Nephron (organoid): ENCODE measurements around the gene MET.

Experiments used
- H3K27ac Mint-ChIP-seq, 3 experiments: 2 replicates each; pipeline ENCODE4 v1.8.0; 2020; ENCODE audit warnings: mixed read lengths in 3 of 3, mild to moderate bottlenecking in 2 of 3, moderate library complexity in 1 of 3
- H3K27me3 Mint-ChIP-seq: 2 replicates; pipeline ENCODE4 v1.8.0; 2021; ENCODE audit warnings: low read depth, mild to moderate bottlenecking, moderate library complexity, mixed read lengths
- H3K36me3 Mint-ChIP-seq: 2 replicates; pipeline ENCODE4 v1.8.0; 2020; ENCODE audit warnings: low read depth, mixed read lengths
- H3K4me1 Mint-ChIP-seq: 2 replicates; pipeline ENCODE4 v1.8.0; 2020; ENCODE audit warnings: mixed read lengths
- H3K4me3 Mint-ChIP-seq, 3 experiments: 2 replicates each; pipeline ENCODE4 v1.8.0; 2020; ENCODE audit warnings: mild to moderate bottlenecking in 3 of 3, mixed read lengths in 3 of 3, moderate library complexity in 2 of 3
- H3K9me3 Mint-ChIP-seq: 2 replicates; pipeline ENCODE4 v1.8.0; 2020; ENCODE audit warnings: mixed read lengths
- TF ChIP-seq, protein P1 (sequence below), 3 experiments: fragments of 200-600 bp; sonication (generic); IDR thresholded peaks; one replicate each; pipeline ENCODE4 v1.5.0; 2021; ENCODE audit warnings: antibody characterized with exemption in 3 of 3; ENCODE audit not compliant: unreplicated experiment in 3 of 3

MET gene

GRCh38 chr7:116704650-116705228 lies 32.7 kb downstream of the MET start:
- TF ChIP-seq, protein P1, sequence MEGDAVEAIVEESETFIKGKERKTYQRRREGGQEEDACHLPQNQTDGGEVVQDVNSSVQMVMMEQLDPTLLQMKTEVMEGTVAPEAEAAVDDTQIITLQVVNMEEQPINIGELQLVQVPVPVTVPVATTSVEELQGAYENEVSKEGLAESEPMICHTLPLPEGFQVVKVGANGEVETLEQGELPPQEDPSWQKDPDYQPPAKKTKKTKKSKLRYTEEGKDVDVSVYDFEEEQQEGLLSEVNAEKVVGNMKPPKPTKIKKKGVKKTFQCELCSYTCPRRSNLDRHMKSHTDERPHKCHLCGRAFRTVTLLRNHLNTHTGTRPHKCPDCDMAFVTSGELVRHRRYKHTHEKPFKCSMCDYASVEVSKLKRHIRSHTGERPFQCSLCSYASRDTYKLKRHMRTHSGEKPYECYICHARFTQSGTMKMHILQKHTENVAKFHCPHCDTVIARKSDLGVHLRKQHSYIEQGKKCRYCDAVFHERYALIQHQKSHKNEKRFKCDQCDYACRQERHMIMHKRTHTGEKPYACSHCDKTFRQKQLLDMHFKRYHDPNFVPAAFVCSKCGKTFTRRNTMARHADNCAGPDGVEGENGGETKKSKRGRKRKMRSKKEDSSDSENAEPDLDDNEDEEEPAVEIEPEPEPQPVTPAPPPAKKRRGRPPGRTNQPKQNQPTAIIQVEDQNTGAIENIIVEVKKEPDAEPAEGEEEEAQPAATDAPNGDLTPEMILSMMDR (IDR thresholded peaks at IDR 0.05; ENCODE audit: unreplicated experiment in 3 of 3): no peak
- Mint-ChIP-seq H3K4me1 (peaks cover 26% of the 10 kb centered on the region), H3K27ac (no peak overlapping the region), H3K9me3 (no peaks in the 10 kb centered on the region), H3K36me3 (peaks cover 3% of the 10 kb centered on the region), H3K27me3 (no peaks in the 10 kb centered on the region), H3K4me3 (no peak overlapping the region)

DNA sequence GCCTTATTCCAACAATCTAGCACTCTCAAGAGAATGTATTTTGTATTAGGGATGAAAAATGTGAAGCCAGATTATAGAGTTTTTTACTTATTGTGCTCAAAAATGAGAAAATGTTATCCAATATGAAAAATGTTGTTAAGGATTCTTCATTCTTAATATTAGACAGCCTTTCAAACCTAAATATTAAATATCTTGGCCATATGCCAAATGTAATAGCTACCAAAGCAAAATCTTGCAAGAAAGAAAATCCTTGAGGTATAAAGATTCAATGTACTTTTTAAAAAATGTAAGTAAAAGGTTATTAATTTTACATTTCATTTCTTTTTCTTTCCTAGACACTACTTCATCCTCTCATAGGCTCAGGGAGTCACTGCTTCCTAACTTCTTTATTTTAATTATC lies 33.4 kb downstream of the MET start:
- TF ChIP-seq, protein P1 (IDR thresholded peaks at IDR 0.05; ENCODE audit: unreplicated experiment in 3 of 3): no peak
- Mint-ChIP-seq H3K27ac (no peak overlapping the region), H3K4me3 (no peak overlapping the region), H3K36me3 (peaks cover 3% of the 10 kb centered on the region), H3K27me3 (no peaks in the 10 kb centered on the region), H3K4me1 (peaks cover 27% of the 10 kb centered on the region), H3K9me3 (no peaks in the 10 kb centered on the region)

GRCh38 chr7:116706668-116707126 lies 34.7 kb downstream of the MET start:
- Mint-ChIP-seq H3K27ac (peak overlapping the region in 1 of 3 experiments; percentile 29), H3K9me3 (no peaks in the 10 kb centered on the region), H3K4me1 (peaks cover 24% of the 10 kb centered on the region), H3K4me3 (no peak overlapping the region), H3K36me3 (peaks cover 5% of the 10 kb centered on the region), H3K27me3 (no peaks in the 10 kb centered on the region)
- TF ChIP-seq, protein P1 (IDR thresholded peaks at IDR 0.05; ENCODE audit: unreplicated experiment in 3 of 3): no peak

DNA sequence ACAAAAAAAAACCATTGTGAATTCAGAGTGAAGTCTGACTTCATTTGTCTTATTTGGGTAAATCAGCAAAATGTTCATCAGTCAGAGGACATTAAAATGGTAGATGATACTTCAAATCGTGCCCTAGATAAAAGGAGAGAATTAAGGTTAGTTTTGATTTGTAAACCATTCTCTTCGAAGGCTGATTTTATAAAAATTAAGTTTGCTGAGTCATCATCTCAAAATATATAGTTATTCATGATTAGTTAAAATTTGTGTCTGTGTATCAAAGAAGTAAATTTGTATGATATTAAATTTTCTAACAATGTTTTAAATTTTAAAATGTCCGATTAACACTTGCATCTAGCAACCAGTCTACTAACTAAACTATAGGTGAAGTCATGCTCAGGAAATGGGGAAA lies 35.3 kb downstream of the MET start:
- Mint-ChIP-seq H3K4me3 (no peak overlapping the region), H3K4me1 (peaks cover 21% of the 10 kb centered on the region), H3K27ac (peak overlapping the region in 1 of 3 experiments; percentile 29), H3K27me3 (no peaks in the 10 kb centered on the region), H3K36me3 (peaks cover 11% of the 10 kb centered on the region), H3K9me3 (no peaks in the 10 kb centered on the region)
- TF ChIP-seq, protein P1 (IDR thresholded peaks at IDR 0.05; ENCODE audit: unreplicated experiment in 3 of 3): no peak

DNA sequence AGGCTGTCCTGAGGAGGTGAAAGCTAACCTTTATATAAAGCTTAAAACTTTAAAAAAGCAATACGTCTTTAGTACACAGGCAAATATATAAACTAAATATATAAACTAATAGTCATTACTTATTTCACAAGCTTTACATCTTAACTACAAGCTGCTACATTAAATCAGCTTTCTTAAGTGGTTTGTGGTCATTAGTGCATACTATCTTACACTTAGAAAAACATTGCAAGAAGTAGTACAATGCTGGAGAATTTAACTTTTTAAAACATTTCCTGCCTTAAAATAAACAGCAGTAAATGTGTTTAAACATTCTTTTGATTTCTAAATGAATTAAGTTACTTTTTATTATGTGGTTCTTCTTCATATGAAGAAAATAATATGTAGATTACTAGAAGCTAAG lies 36.3 kb downstream of the MET start:
- Mint-ChIP-seq H3K27me3 (no peaks in the 10 kb centered on the region), H3K36me3 (peaks cover 11% of the 10 kb centered on the region), H3K4me1 (peaks cover 14% of the 10 kb centered on the region), H3K27ac (peak overlapping the region in 1 of 3 experiments; percentile 12), H3K4me3 (no peak overlapping the region), H3K9me3 (no peaks in the 10 kb centered on the region)
- TF ChIP-seq, protein P1 (IDR thresholded peaks at IDR 0.05; ENCODE audit: unreplicated experiment in 3 of 3): no peak

GRCh38 chr7:116708861-116709260 lies 36.9 kb downstream of the MET start:
- Mint-ChIP-seq H3K27ac (no peak overlapping the region), H3K27me3 (no peaks in the 10 kb centered on the region), H3K4me3 (no peak overlapping the region), H3K9me3 (no peaks in the 10 kb centered on the region), H3K4me1 (peaks cover 20% of the 10 kb centered on the region), H3K36me3 (peaks cover 11% of the 10 kb centered on the region)
- TF ChIP-seq, protein P1 (IDR thresholded peaks at IDR 0.05; ENCODE audit: unreplicated experiment in 3 of 3): no peak
